DND-41 (cell line): ENCODE measurements around the gene HSPA1A.

Experiments
- ATAC-seq: fragments of 200-7000 bp; cut with Tn5 transposase; 3 replicates; pipeline ENCODE4 v1.9.1; 2021; ENCODE audit warnings: low read depth; ENCODE audit not compliant: insufficient read depth
- DNase-seq: peaks from one replicate; pipeline ENCODE4 v3.0.0-alpha.2; 2020
- H2AFZ ChIP-seq: 2 replicates; pipeline ENCODE4 v1.6.0; 2012; ENCODE audit warnings: low read depth, low read length
- H3K27ac ChIP-seq: 2 replicates; pipeline ENCODE4 v1.5.1; 2012; ENCODE audit warnings: low read length, inconsistent platforms
- H3K27me3 ChIP-seq: fragments of 200-600 bp; sonication (generic); 2 replicates; pipeline ENCODE4 v1.6.0; 2012; ENCODE audit warnings: low read length, mild to moderate bottlenecking, inconsistent platforms; ENCODE audit not compliant: insufficient read depth, poor library complexity
- H3K36me3 ChIP-seq: 2 replicates; pipeline ENCODE4 v1.5.1; 2012; ENCODE audit warnings: low read length, inconsistent platforms; ENCODE audit not compliant: insufficient read depth
- H3K4me1 ChIP-seq: 2 replicates; pipeline ENCODE4 v1.5.1; 2012; ENCODE audit warnings: mild to moderate bottlenecking, low read length; ENCODE audit not compliant: insufficient read depth
- H3K4me2 ChIP-seq: 2 replicates; pipeline ENCODE4 v1.6.0; 2012; ENCODE audit warnings: mild to moderate bottlenecking, moderate library complexity, low read length, inconsistent platforms; ENCODE audit not compliant: insufficient read depth
- H3K4me3 ChIP-seq, 2 experiments: fragments of 200-600 bp in 1 of 2; shearing (Covaris generic) in 1 of 2; 2 replicates each; pipeline ENCODE4 v1.5.1; 2012 to 2016; ENCODE audit warnings: inconsistent platforms in 2 of 2, low read length in 2 of 2, mild to moderate bottlenecking in 2 of 2, low read depth in 1 of 2, moderate library complexity in 1 of 2
- H3K79me2 ChIP-seq: 2 replicates; pipeline ENCODE4 v1.6.0; 2012; ENCODE audit warnings: low read length, inconsistent platforms; ENCODE audit not compliant: insufficient read depth
- H3K9ac ChIP-seq: 2 replicates; pipeline ENCODE4 v1.6.0; 2012; ENCODE audit warnings: low read depth, mild to moderate bottlenecking, inconsistent platforms, low read length, moderate library complexity
- H3K9me3 ChIP-seq: 2 replicates; pipeline ENCODE4 v1.5.1; 2012; ENCODE audit warnings: low read length, moderate library complexity, mild to moderate bottlenecking, inconsistent platforms; ENCODE audit not compliant: insufficient read depth, severe bottlenecking
- H4K20me1 ChIP-seq: 2 replicates; pipeline ENCODE4 v1.6.0; 2012; ENCODE audit warnings: low read length; ENCODE audit not compliant: insufficient read depth
- CTCF ChIP-seq: IDR thresholded peaks from 2 replicates; pipeline ENCODE4 v1.5.1; 2012; ENCODE audit warnings: borderline replicate concordance, low read length, moderate library complexity, mild to moderate bottlenecking; ENCODE audit not compliant: poor library complexity, severe bottlenecking; ENCODE audit errors: extremely low read depth
- EZH2 ChIP-seq: IDR thresholded peaks from 3 replicates; pipeline ENCODE4 v1.6.1; 2012; ENCODE audit warnings: borderline replicate concordance, low read depth, mild to moderate bottlenecking, moderate library complexity, low read length, inconsistent platforms; ENCODE audit not compliant: severe bottlenecking

Gene HSPA1A

GRCh38 chr6:31842053-31842452 lies 26.7 kb downstream of the HSPA1A start:
- Histone ChIP-seq H3K79me2 (peaks cover 24% of the 10 kb centered on the region), H3K9ac (no peak overlapping the region), H3K9me3 (no peaks in the 10 kb centered on the region), H3K4me1 (peaks cover 20% of the 10 kb centered on the region), H4K20me1 (peaks cover 24% of the 10 kb centered on the region), H2AFZ (no peak overlapping the region), H3K4me2 (no peak overlapping the region), H3K27me3 (no peaks in the 10 kb centered on the region), H3K27ac (no peak overlapping the region), H3K4me3 (no peak overlapping the region), H3K36me3 (peaks cover 35% of the 10 kb centered on the region)
- ATAC-seq (peak; percentile 20; the same call in 2 of the 3 replicates), DNase-seq (no peak)
- TF ChIP-seq CTCF (no peak), EZH2 (no peak)

GRCh38 chr6:31844507-31844906 lies 29.2 kb downstream of the HSPA1A start:
- no peak for DNase-seq
- Histone ChIP-seq H3K27ac (no peak overlapping the region), H3K9me3 (no peaks in the 10 kb centered on the region), H3K79me2 (peaks cover under 1% of the 10 kb centered on the region; the same call in 1 of the 2 replicates), H3K4me3 (no peak overlapping the region), H3K9ac (no peak overlapping the region), H2AFZ (no peak overlapping the region), H4K20me1 (peaks cover under 1% of the 10 kb centered on the region; the same call in 1 of the 2 replicates), H3K27me3 (no peaks in the 10 kb centered on the region), H3K36me3 (peaks cover 10% of the 10 kb centered on the region), H3K4me2 (no peak overlapping the region), H3K4me1 (no peaks in the 10 kb centered on the region)
- TF ChIP-seq CTCF (no peak), EZH2 (no peak)
- ATAC-seq, result no peak

- DNase-seq, result no peak
- Histone ChIP-seq H3K4me2 (no peak overlapping the region), H3K79me2 (no peaks in the 10 kb centered on the region), H3K9me3 (no peaks in the 10 kb centered on the region), H2AFZ (no peak overlapping the region), H3K4me1 (no peaks in the 10 kb centered on the region), H3K27me3 (no peaks in the 10 kb centered on the region), H3K27ac (no peak overlapping the region), H3K36me3 (no peaks in the 10 kb centered on the region), H4K20me1 (no peaks in the 10 kb centered on the region), H3K4me3 (no peak overlapping the region), H3K9ac (no peak overlapping the region)
- no peak for ATAC-seq
- TF ChIP-seq EZH2, result no peak
- TF ChIP-seq CTCF, result no peak
Measured at GRCh38 chr6:31847276-31847978, 32.1 kb downstream of the HSPA1A start.
